Calu3 (cell line): Measurements from ENCODE around the gene PLEKHG2. TPM values are rescaled to one million over a fixed set of nuclear protein-coding genes. Genes with fewer than 3 reads are reported as not detected.
"Not testable (repeated sequence)": the region's sequence is repeated elsewhere in the genome, so short reads cannot be mapped to it uniquely, and the experiment has no call there.

Source experiments
- BruUV-seq: library from RNA; stranded (reverse); fragments of 400-500 nt; replicated peaks from 2 replicates; lab custom pipeline; 2021; lab: Mats Ljungman, UMichigan
- CTCF ChIA-PET: fragments of 300-600 bp; sonication (Branson Sonifier 250); formaldehyde crosslinking; loops from one replicate; lab custom pipeline; 2022; ENCODE audit warnings: antibody characterized with exemption; lab: Charles Lee
- DNase-seq: peaks from one replicate; pipeline ENCODE4 v3.0.0; 2022
- H3K27ac Mint-ChIP-seq: one replicate; pipeline ENCODE4 v1.8.0; 2022; ENCODE audit warnings: mixed read lengths; ENCODE audit not compliant: unreplicated experiment
- H3K27me3 Mint-ChIP-seq: one replicate; pipeline ENCODE4 v1.8.0; 2022; ENCODE audit warnings: mixed read lengths; ENCODE audit not compliant: unreplicated experiment
- H3K36me3 Mint-ChIP-seq: one replicate; pipeline ENCODE4 v1.8.0; 2022; ENCODE audit warnings: mild to moderate bottlenecking, moderate library complexity, mixed read lengths; ENCODE audit not compliant: insufficient read depth, unreplicated experiment
- H3K4me1 Mint-ChIP-seq: one replicate; pipeline ENCODE4 v1.8.0; 2022; ENCODE audit warnings: mild to moderate bottlenecking, low read depth, mixed read lengths; ENCODE audit not compliant: unreplicated experiment
- H3K4me3 Mint-ChIP-seq: one replicate; pipeline ENCODE4 v1.8.0; 2022; ENCODE audit warnings: mild to moderate bottlenecking, low read depth, moderate library complexity, mixed read lengths; ENCODE audit not compliant: unreplicated experiment
- H3K9me3 Mint-ChIP-seq: one replicate; pipeline ENCODE4 v1.8.0; 2022; ENCODE audit warnings: low read depth, mixed read lengths; ENCODE audit not compliant: unreplicated experiment
- intact Hi-C: fragments of 100-400 bp; cut with micrococcal nuclease; formaldehyde crosslinking; loops from one replicate; pipeline ENCODE4 v1.10.0; 2022; ENCODE audit not compliant: unreplicated experiment
- total RNA-seq: library from RNA; stranded (reverse); gene quantifications from 2 replicates; pipeline ENCODE4 v1.2.3, GENCODE V29; 2022
- TF ChIP-seq, protein P1 (sequence below): fragments of 200-600 bp; IDR thresholded peaks from one replicate; pipeline ENCODE4 v1.8.0; 2022; ENCODE audit warnings: antibody characterized with exemption; ENCODE audit not compliant: unreplicated experiment

The PLEKHG2 gene
- total RNA-seq, 1 experiment from 2014 or later, result 65.3 TPM

DNA sequence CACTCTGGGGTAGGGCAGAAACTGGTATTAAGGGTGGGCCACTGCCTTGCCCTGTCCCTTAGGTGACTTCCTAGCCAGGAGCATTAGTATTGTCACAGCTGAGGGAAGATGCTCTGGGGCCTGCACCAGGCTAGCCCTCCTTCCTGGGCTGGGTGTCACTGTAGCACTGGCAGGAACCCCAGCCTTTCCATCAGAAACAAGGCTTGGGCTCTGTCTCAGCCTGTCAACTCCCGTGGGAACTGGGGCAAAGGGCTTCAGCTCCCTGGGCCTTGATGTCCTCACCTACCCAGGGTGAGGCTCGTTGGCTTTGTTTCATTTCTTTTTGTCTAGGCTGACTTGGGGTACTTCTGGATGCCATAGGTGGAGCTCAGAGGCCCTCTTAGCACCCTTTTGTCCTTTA lies 39.5 kb upstream of the PLEKHG2 start:
- no peaks in the 10 kb centered on the region for H3K27me3 Mint-ChIP-seq
- intact Hi-C loops, result no loop called here
- no peak overlapping the region for H3K4me3 Mint-ChIP-seq
- H3K27ac Mint-ChIP-seq, result no peak overlapping the region
- no TSS peak for BruUV-seq
- CTCF ChIA-PET, result no interaction called here
- TF ChIP-seq, protein P1, sequence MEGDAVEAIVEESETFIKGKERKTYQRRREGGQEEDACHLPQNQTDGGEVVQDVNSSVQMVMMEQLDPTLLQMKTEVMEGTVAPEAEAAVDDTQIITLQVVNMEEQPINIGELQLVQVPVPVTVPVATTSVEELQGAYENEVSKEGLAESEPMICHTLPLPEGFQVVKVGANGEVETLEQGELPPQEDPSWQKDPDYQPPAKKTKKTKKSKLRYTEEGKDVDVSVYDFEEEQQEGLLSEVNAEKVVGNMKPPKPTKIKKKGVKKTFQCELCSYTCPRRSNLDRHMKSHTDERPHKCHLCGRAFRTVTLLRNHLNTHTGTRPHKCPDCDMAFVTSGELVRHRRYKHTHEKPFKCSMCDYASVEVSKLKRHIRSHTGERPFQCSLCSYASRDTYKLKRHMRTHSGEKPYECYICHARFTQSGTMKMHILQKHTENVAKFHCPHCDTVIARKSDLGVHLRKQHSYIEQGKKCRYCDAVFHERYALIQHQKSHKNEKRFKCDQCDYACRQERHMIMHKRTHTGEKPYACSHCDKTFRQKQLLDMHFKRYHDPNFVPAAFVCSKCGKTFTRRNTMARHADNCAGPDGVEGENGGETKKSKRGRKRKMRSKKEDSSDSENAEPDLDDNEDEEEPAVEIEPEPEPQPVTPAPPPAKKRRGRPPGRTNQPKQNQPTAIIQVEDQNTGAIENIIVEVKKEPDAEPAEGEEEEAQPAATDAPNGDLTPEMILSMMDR, result no peak
- H3K9me3 Mint-ChIP-seq, result no peaks in the 10 kb centered on the region
- H3K36me3 Mint-ChIP-seq, result peaks cover 52% of the 10 kb centered on the region
- H3K4me1 Mint-ChIP-seq, result no peaks in the 10 kb centered on the region
- no peak for DNase-seq

DNA sequence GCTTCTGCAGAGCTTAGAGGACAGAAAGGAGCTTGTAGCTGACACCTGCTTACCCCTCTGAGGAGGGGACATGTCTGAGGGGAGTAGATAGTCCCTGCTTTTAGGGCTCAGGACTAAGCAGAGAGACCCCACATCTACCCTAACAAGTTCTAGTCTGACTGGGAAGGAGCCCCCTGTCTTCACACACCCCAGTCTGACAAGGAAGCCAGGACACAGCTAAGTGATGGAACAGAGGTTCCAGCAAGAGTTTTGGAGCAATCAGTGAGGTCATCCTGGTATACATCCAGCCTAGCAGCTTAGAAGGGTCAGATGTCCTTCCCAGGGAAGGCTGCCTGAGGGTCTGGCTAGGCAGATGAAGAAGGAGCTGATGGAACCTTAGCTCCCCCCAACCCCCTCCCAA lies 36.5 kb upstream of the PLEKHG2 start:
- intact Hi-C loops, result no loop called here
- Mint-ChIP-seq H3K4me3 (no peak overlapping the region), H3K27me3 (no peaks in the 10 kb centered on the region), H3K27ac (no peak overlapping the region), H3K36me3 (peaks cover 52% of the 10 kb centered on the region), H3K4me1 (no peaks in the 10 kb centered on the region), H3K9me3 (no peaks in the 10 kb centered on the region)
- TF ChIP-seq, protein P1, result no peak
- no peak for DNase-seq
- BruUV-seq, result no TSS peak
- CTCF ChIA-PET, result no interaction called here

DNA sequence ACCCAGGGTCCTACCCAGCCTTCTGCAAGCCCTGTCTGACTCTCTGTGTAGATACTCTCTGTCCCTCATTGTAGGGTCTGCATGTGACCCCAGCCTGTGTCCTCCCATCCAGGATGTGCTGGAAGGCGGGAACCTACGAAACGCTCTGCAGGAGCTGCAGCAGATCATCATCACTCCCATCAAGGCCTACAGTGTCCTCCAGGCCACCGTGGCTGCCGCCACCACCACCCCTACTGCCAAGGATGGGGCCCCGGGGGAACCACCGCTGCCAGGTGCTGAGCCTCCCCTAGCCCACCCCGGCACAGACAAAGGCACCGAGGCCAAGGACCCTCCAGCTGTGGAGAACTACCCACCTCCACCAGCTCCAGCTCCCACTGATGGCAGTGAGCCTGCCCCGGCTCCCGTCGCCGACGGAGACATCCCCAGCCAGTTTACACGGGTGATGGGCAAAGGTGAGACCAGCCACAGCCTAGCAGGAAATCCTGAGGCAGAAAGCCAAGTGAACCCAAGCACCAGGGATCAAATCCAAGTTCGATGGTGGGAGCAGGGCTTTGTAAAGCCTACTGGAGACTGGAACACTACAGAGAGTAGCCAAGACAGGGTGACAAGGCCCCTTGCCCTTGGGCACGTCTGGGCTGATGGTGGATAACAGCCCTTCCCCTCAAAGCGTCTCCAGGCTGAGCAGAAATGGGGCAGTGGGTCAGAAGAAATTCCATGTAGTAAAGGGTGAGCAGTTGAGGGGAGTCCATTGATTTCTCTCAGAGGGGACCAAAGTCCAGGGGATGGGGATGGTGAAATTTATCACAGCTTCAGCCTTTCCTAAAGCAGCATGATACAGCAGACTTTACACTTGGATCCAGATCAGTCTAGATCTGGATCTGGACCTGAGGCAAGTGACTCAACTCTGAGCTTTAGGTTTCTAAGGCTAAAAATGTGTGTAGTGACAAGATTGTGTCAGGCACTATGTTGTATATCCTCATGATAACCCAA lies 34.8 kb upstream of the PLEKHG2 start:
- H3K4me1 Mint-ChIP-seq, result no peaks in the 10 kb centered on the region
- H3K27ac Mint-ChIP-seq, result no peak overlapping the region
- no TSS peak for BruUV-seq
- H3K27me3 Mint-ChIP-seq, result no peaks in the 10 kb centered on the region
- H3K9me3 Mint-ChIP-seq, result no peaks in the 10 kb centered on the region
- H3K4me3 Mint-ChIP-seq, result no peak overlapping the region
- TF ChIP-seq, protein P1, result no peak
- intact Hi-C loops, result no loop called here
- H3K36me3 Mint-ChIP-seq, result peaks cover 53% of the 10 kb centered on the region
- CTCF ChIA-PET, result interaction anchor here (0.5 kb wide), 1 partner anchor 114 kb away, joined by 3 read pairs; no protein-coding TSS in a partner anchor
- no peak for DNase-seq

DNA sequence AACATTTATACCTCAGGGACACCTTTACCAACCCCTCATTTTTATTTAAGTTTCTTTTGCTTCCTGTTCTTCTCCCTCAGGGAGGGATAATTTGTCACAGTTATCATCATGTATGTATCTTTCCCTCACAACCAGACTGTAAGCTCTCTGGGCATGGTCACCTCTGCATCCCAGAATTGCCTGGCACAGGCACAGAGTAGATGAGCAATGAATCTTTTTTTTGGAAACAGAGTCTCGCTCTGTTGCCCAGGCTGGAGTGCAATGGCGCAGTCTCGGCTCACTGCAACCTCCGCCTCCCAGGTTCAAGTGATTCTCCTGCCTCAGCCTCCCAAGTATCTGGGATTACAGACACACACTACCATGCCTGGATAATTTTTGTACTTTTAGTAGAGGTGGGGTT lies 33.1 kb upstream of the PLEKHG2 start:
- intact Hi-C loops, H3K27ac Mint-ChIP-seq, H3K27me3 Mint-ChIP-seq: not testable (repeated sequence)

More for the DNA sequence above, 33.1 kb upstream of the PLEKHG2 start:
- H3K36me3 Mint-ChIP-seq, result peaks cover 56% of the 10 kb centered on the region
- DNase-seq, BruUV-seq, CTCF ChIA-PET, H3K4me3 Mint-ChIP-seq, H3K9me3 Mint-ChIP-seq, H3K4me1 Mint-ChIP-seq: not testable (repeated sequence)
